H9 (cell line): ENCODE measurements around the gene PCDH11Y. TPM values are rescaled to one million over a fixed set of nuclear protein-coding genes. Genes with fewer than 3 reads are reported as not detected.
"Not testable (repeated sequence)": the region's sequence is repeated elsewhere in the genome, so short reads cannot be mapped to it uniquely, and the experiment has no call there.

ENCODE experiments used
- DNase-seq: peaks from one replicate; pipeline ENCODE4 v3.0.0-alpha.2; 2017
- H2AFZ ChIP-seq: one replicate; pipeline ENCODE4 v1.6.1; 2013; ENCODE audit warnings: mild to moderate bottlenecking, low read length, control low read depth, moderate library complexity
- H2AK5ac ChIP-seq: 2 replicates; pipeline ENCODE4 v1.6.1; 2013; ENCODE audit warnings: low read length, control low read depth, mixed read lengths; ENCODE audit not compliant: insufficient read length
- H2BK120ac ChIP-seq: one replicate; pipeline ENCODE4 v1.6.1; 2013; ENCODE audit warnings: low read depth, mild to moderate bottlenecking, low read length, control low read depth, inconsistent platforms; ENCODE audit not compliant: poor library complexity, severe bottlenecking
- H2BK12ac ChIP-seq: 2 replicates; pipeline ENCODE4 v1.6.1; 2013; ENCODE audit warnings: low read length, control low read depth, mixed read lengths, low read depth; ENCODE audit not compliant: insufficient read length
- H2BK15ac ChIP-seq: 2 replicates; pipeline ENCODE4 v1.6.1; 2013; ENCODE audit warnings: low read depth, low read length, control low read depth
- H2BK20ac ChIP-seq: one replicate; pipeline ENCODE4 v1.6.1; 2013; ENCODE audit warnings: low read depth, mild to moderate bottlenecking, low read length, control low read depth, inconsistent platforms; ENCODE audit not compliant: poor library complexity, severe bottlenecking
- H2BK5ac ChIP-seq: 2 replicates; pipeline ENCODE4 v1.6.1; 2013; ENCODE audit warnings: low read length, control low read depth, mixed read lengths; ENCODE audit not compliant: insufficient read length
- H3K14ac ChIP-seq: 2 replicates; pipeline ENCODE4 v1.6.1; 2013; ENCODE audit warnings: low read length, control low read depth; ENCODE audit not compliant: insufficient read depth
- H3K18ac ChIP-seq: 2 replicates; pipeline ENCODE4 v1.6.1; 2013; ENCODE audit warnings: low read depth, mild to moderate bottlenecking, mixed read lengths, low read length, control low read depth; ENCODE audit not compliant: insufficient read length
- H3K23ac ChIP-seq: 2 replicates; pipeline ENCODE4 v1.6.1; 2013; ENCODE audit warnings: low read length, control low read depth, mixed read lengths, low read depth; ENCODE audit not compliant: insufficient read length
- H3K23me2 ChIP-seq: 2 replicates; pipeline ENCODE4 v1.6.1; 2013; ENCODE audit warnings: low read depth, mild to moderate bottlenecking, mixed read lengths, low read length, control low read depth; ENCODE audit not compliant: insufficient read length, poor library complexity, severe bottlenecking
- H3K27ac ChIP-seq: 2 replicates; pipeline ENCODE4 v1.5.1; 2013; ENCODE audit warnings: low read length, control low read depth, mixed read lengths, low read depth; ENCODE audit not compliant: insufficient read length
- H3K27me3 ChIP-seq: 2 replicates; pipeline ENCODE4 v1.6.1; 2013; ENCODE audit warnings: low read length, control low read depth, inconsistent platforms; ENCODE audit not compliant: insufficient read depth
- H3K4ac ChIP-seq: 2 replicates; pipeline ENCODE4 v1.6.1; 2013; ENCODE audit warnings: low read depth, mild to moderate bottlenecking, control low read depth, inconsistent platforms, low read length, moderate library complexity
- H3K4me1 ChIP-seq: 2 replicates; pipeline ENCODE4 v1.6.1; 2013; ENCODE audit warnings: low read length, control low read depth, inconsistent platforms; ENCODE audit not compliant: insufficient read depth
- H3K4me2 ChIP-seq: 2 replicates; pipeline ENCODE4 v1.6.1; 2013; ENCODE audit warnings: low read length, control low read depth, mixed read lengths; ENCODE audit not compliant: insufficient read length, insufficient read depth
- H3K56ac ChIP-seq: 2 replicates; pipeline ENCODE4 v1.6.1; 2013; ENCODE audit warnings: low read depth, mild to moderate bottlenecking, mixed read lengths, low read length, control low read depth; ENCODE audit not compliant: insufficient read length
- H3K79me1 ChIP-seq: 2 replicates; pipeline ENCODE4 v1.6.1; 2013; ENCODE audit warnings: low read depth, mild to moderate bottlenecking, moderate library complexity, low read length, control low read depth, inconsistent platforms; ENCODE audit not compliant: insufficient read depth, poor library complexity, severe bottlenecking
- H3K79me2 ChIP-seq: 2 replicates; pipeline ENCODE4 v1.6.1; 2013; ENCODE audit warnings: low read length, control low read depth, inconsistent platforms; ENCODE audit not compliant: insufficient read depth
- H3K9ac ChIP-seq: 2 replicates; pipeline ENCODE4 v1.6.1; 2013; ENCODE audit warnings: low read length, control low read depth, mixed read lengths; ENCODE audit not compliant: insufficient read length; ENCODE audit errors: extremely low read depth
- H3K9me3 ChIP-seq: one replicate; pipeline ENCODE4 v1.6.1; 2013; ENCODE audit warnings: low read depth, low read length, inconsistent platforms; ENCODE audit not compliant: control insufficient read depth
- H3T11ph ChIP-seq: one replicate; pipeline ENCODE4 v1.6.1; 2013; ENCODE audit warnings: mild to moderate bottlenecking, low read length, control low read depth, inconsistent platforms
- H4K20me1 ChIP-seq: one replicate; pipeline ENCODE4 v1.6.1; 2013; ENCODE audit not compliant: control insufficient read depth, insufficient read length, insufficient read depth
- H4K5ac ChIP-seq: 2 replicates; pipeline ENCODE4 v1.6.1; 2013; ENCODE audit warnings: low read depth, mild to moderate bottlenecking, mixed read lengths, low read length, control low read depth; ENCODE audit not compliant: insufficient read length
- H4K8ac ChIP-seq: replicated peaks from 2 replicates; pipeline ENCODE4 v1.6.1; 2013; ENCODE audit warnings: low read length, control low read depth, mixed read lengths, low read depth; ENCODE audit not compliant: insufficient read length
- H4K91ac ChIP-seq: 2 replicates; pipeline ENCODE4 v1.6.1; 2013; ENCODE audit warnings: low read depth, mild to moderate bottlenecking, moderate library complexity, mixed read lengths, low read length, control low read depth; ENCODE audit not compliant: insufficient read length
- H3K27ac Mint-ChIP-seq, 3 experiments: 2 replicates in 2 of 3; 3 replicates in 1 of 3; pipeline ENCODE4 v1.8.0; 2020 to 2021; ENCODE audit warnings: mixed read lengths in 3 of 3, mild to moderate bottlenecking in 1 of 3, moderate library complexity in 1 of 3
- H3K27me3 Mint-ChIP-seq: 2 replicates; pipeline ENCODE4 v1.8.0; 2021; ENCODE audit warnings: low read depth, mild to moderate bottlenecking, moderate library complexity, mixed read lengths
- H3K36me3 Mint-ChIP-seq, 3 experiments: 2 replicates in 2 of 3; 3 replicates in 1 of 3; pipeline ENCODE4 v1.8.0; 2020 to 2021; ENCODE audit warnings: low read depth in 3 of 3, mixed read lengths in 3 of 3; ENCODE audit not compliant: insufficient read depth in 1 of 3
- H3K4me1 Mint-ChIP-seq, 2 experiments: 2 replicates each; pipeline ENCODE4 v1.8.0; 2020; ENCODE audit warnings: mixed read lengths in 2 of 2
- H3K4me3 Mint-ChIP-seq, 2 experiments: 2 replicates in 1 of 2; 3 replicates in 1 of 2; pipeline ENCODE4 v1.8.0; 2020 to 2021; ENCODE audit warnings: mild to moderate bottlenecking in 2 of 2, mixed read lengths in 2 of 2, moderate library complexity in 1 of 2
- H3K9me3 Mint-ChIP-seq, 2 experiments: 2 replicates in 1 of 2; 3 replicates in 1 of 2; pipeline ENCODE4 v1.8.0; 2020; ENCODE audit warnings: mild to moderate bottlenecking in 2 of 2, mixed read lengths in 2 of 2, moderate library complexity in 1 of 2
- WGBS: extraction: QIAGEN DNeasy Blood & Tissue Kit; methylation state at CpG from one replicate; pipeline ENCODE4 v1.1.7; 2013; ENCODE audit warnings: missing lambda C conversion rate, low lambda C conversion rate, mixed read lengths; ENCODE audit not compliant: insufficient read length; ENCODE audit errors: extremely low coverage; 5-methylcytosine and 5-hydroxymethylcytosine counted together
- total RNA-seq: library from RNA; stranded (reverse); gene quantifications from 2 replicates; pipeline ENCODE4 v1.2.1, GENCODE V29; 2021

Gene PCDH11Y
- total RNA-seq, 1 experiment from 2014 or later: 1.4 TPM

- H3K36me3 Mint-ChIP-seq: not testable (repeated sequence)
These were observed 8.2 kb upstream of the PCDH11Y start for GRCh38 chrY:4991743-4992400.

GRCh38 chrY:4994892-4995291 is 5.2 kb upstream of the PCDH11Y start:
- H3K27me3 Mint-ChIP-seq, H3K23ac ChIP-seq, H3K9me3 ChIP-seq, H3K4ac ChIP-seq, H4K8ac ChIP-seq, H2BK5ac ChIP-seq, H3K4me2 ChIP-seq, DNase-seq, H3K4me3 Mint-ChIP-seq, H3K14ac ChIP-seq, H4K5ac ChIP-seq, H3K27ac Mint-ChIP-seq, H3K18ac ChIP-seq, H3K36me3 Mint-ChIP-seq, H2AFZ ChIP-seq, H3T11ph ChIP-seq, H2AK5ac ChIP-seq, H3K27me3 ChIP-seq, H3K4me1 Mint-ChIP-seq, H3K23me2 ChIP-seq, H2BK12ac ChIP-seq, H4K20me1 ChIP-seq, H4K91ac ChIP-seq, H3K79me1 ChIP-seq, H3K4me1 ChIP-seq, H2BK20ac ChIP-seq, H2BK15ac ChIP-seq, H3K9me3 Mint-ChIP-seq, H3K27ac ChIP-seq, H2BK120ac ChIP-seq, H3K9ac ChIP-seq, H3K79me2 ChIP-seq, H3K56ac ChIP-seq: not testable (repeated sequence)
- no CpG with 5 or more reads among the region's 5 CpGs for WGBS

More at GRCh38 chrY:4991743-4992400, 8.2 kb upstream of the PCDH11Y start:
- not testable (repeated sequence) for H3K4me1 Mint-ChIP-seq, H3K18ac ChIP-seq, DNase-seq, H3K4me2 ChIP-seq, H3K23me2 ChIP-seq, H4K20me1 ChIP-seq, H4K8ac ChIP-seq, H4K91ac ChIP-seq, H3K23ac ChIP-seq, H2BK5ac ChIP-seq, H3K9ac ChIP-seq, H3K9me3 ChIP-seq, H3T11ph ChIP-seq, H3K27me3 ChIP-seq, H2AFZ ChIP-seq, H3K27ac Mint-ChIP-seq, H3K79me1 ChIP-seq, H3K79me2 ChIP-seq, H3K56ac ChIP-seq, H2BK15ac ChIP-seq, H3K9me3 Mint-ChIP-seq, H4K5ac ChIP-seq, H2BK120ac ChIP-seq, H2BK20ac ChIP-seq, H3K14ac ChIP-seq, H3K4me1 ChIP-seq, H3K4ac ChIP-seq, H3K4me3 Mint-ChIP-seq, H3K27me3 Mint-ChIP-seq, H2AK5ac ChIP-seq, H2BK12ac ChIP-seq, H3K27ac ChIP-seq
- WGBS: no CpG with 5 or more reads among the region's 8 CpGs
